SK-N-SH treated with all-trans-retinoic acid at 6 μM for 48 hours (cell line): ENCODE measurements around the gene CACNA1A.

Experiments used
- ATAC-seq: fragments of 200-7000 bp; cut with Tn5 transposase; 3 replicates; pipeline ENCODE4 v1.9.1; 2020; ENCODE audit warnings: mild to moderate bottlenecking, moderate library complexity
- ARNTL ChIP-seq: fragments of 450-650 bp; formaldehyde crosslinking; IDR thresholded peaks from 2 replicates; pipeline ENCODE4 v1.5.0; 2020; ENCODE audit warnings: low read depth, mild to moderate bottlenecking, moderate library complexity, borderline replicate concordance
- BACH2 ChIP-seq: fragments of 250-450 bp; sonication (Bioruptor Pico); IDR thresholded peaks from 2 replicates; pipeline ENCODE4 v1.9.0; 2021; ENCODE audit warnings: mild to moderate bottlenecking, borderline replicate concordance
- CREB5 ChIP-seq: fragments of 250-450 bp; sonication (Bioruptor Pico); IDR thresholded peaks from 2 replicates; pipeline ENCODE4 v1.5.1; 2020; ENCODE audit warnings: low read depth, mild to moderate bottlenecking, moderate library complexity
- CSDC2 ChIP-seq: fragments of 250-450 bp; sonication (Bioruptor Pico); IDR thresholded peaks from 2 replicates; pipeline ENCODE4 v1.5.0; 2020; ENCODE audit warnings: mild to moderate bottlenecking, moderate library complexity
- GLIS3 ChIP-seq: fragments of 250-450 bp; sonication (Bioruptor Pico); IDR thresholded peaks from 2 replicates; pipeline ENCODE4 v1.5.0; 2020; ENCODE audit warnings: mild to moderate bottlenecking, moderate library complexity
- ISL1 ChIP-seq: fragments of 250-450 bp; sonication (Bioruptor Pico); IDR thresholded peaks from 2 replicates; pipeline ENCODE4 v2.1.2; 2022; ENCODE audit warnings: mild to moderate bottlenecking, moderate library complexity
- OSR1 ChIP-seq: fragments of 250-450 bp; sonication (Bioruptor Pico); IDR thresholded peaks from 2 replicates; pipeline ENCODE4 v1.8.0; 2022; ENCODE audit warnings: moderate library complexity, mild to moderate bottlenecking, inconsistent platforms
- PATZ1 ChIP-seq: fragments of 250-450 bp; sonication (Bioruptor Pico); IDR thresholded peaks from 2 replicates; pipeline ENCODE4 v1.8.0; 2020; ENCODE audit warnings: mild to moderate bottlenecking, moderate library complexity, borderline replicate concordance
- POU6F1 ChIP-seq: fragments of 250-450 bp; sonication (Bioruptor Pico); IDR thresholded peaks from 2 replicates; pipeline ENCODE4 v1.8.0; 2021; ENCODE audit warnings: low read depth, mild to moderate bottlenecking, moderate library complexity, borderline replicate concordance
- PPARA ChIP-seq: fragments of 250-450 bp; sonication (Bioruptor Pico); IDR thresholded peaks from 2 replicates; pipeline ENCODE4 v1.5.0; 2020; ENCODE audit warnings: mild to moderate bottlenecking, borderline replicate concordance
- RARB ChIP-seq: fragments of 250-450 bp; sonication (Bioruptor Pico); IDR thresholded peaks from 2 replicates; pipeline ENCODE4 v1.8.0; 2021; ENCODE audit warnings: mild to moderate bottlenecking, moderate library complexity
- TCF4 ChIP-seq: fragments of 250-450 bp; sonication (Bioruptor Pico); IDR thresholded peaks from 2 replicates; pipeline ENCODE4 v1.8.0; 2021; ENCODE audit warnings: mild to moderate bottlenecking, moderate library complexity, borderline replicate concordance
- TOX ChIP-seq: fragments of 250-450 bp; sonication (Bioruptor Pico); IDR thresholded peaks from 2 replicates; pipeline ENCODE4 v1.8.0; 2021; ENCODE audit warnings: mild to moderate bottlenecking, moderate library complexity, borderline replicate concordance
- TSHZ2 ChIP-seq: fragments of 250-450 bp; sonication (Bioruptor Pico); IDR thresholded peaks from 2 replicates; pipeline ENCODE4 v1.5.0; 2020; ENCODE audit warnings: mild to moderate bottlenecking, moderate library complexity
- ZC3H10 ChIP-seq: fragments of 250-450 bp; sonication (Bioruptor Pico); IDR thresholded peaks from 2 replicates; pipeline ENCODE4 v1.5.1; 2021; ENCODE audit warnings: mild to moderate bottlenecking, moderate library complexity
- ZFP3 ChIP-seq: fragments of 250-450 bp; sonication (Bioruptor Pico); IDR thresholded peaks from 2 replicates; pipeline ENCODE4 v1.5.0; 2020; ENCODE audit warnings: mild to moderate bottlenecking, moderate library complexity
- ZNF565 ChIP-seq: fragments of 450-650 bp; formaldehyde crosslinking; conservative IDR thresholded peaks from 2 replicates; pipeline ENCODE4 v1.5.0; 2020; ENCODE audit warnings: low read depth, mild to moderate bottlenecking, moderate library complexity
- ZNF70 ChIP-seq: fragments of 450-650 bp; formaldehyde crosslinking; IDR thresholded peaks from 2 replicates; pipeline ENCODE4 v1.5.0; 2020; ENCODE audit warnings: mild to moderate bottlenecking, moderate library complexity
- ZNF8 ChIP-seq: fragments of 450-650 bp; formaldehyde crosslinking; IDR thresholded peaks from 2 replicates; pipeline ENCODE4 v1.5.0; 2020; ENCODE audit warnings: mild to moderate bottlenecking, moderate library complexity

The CACNA1A gene

GRCh38 chr19:13548131-13548530 is 41.9 kb upstream of the CACNA1A start:
- ATAC-seq, result no peak
- TF ChIP-seq CSDC2 (CRISPR knock-in tag) (no peak), TCF4 (CRISPR knock-in tag) (no peak), ZNF8 (CRISPR knock-in tag) (no peak), ARNTL (CRISPR knock-in tag) (no peak), ZC3H10 (CRISPR knock-in tag) (no peak), PPARA (CRISPR knock-in tag) (no peak), CREB5 (CRISPR knock-in tag) (no peak)
- TF ChIP-seq, all 23 proteins: peak for 0

GRCh38 chr19:13547102-13547501 is 40.8 kb upstream of the CACNA1A start:
- TF ChIP-seq CSDC2 (CRISPR knock-in tag) (no peak), PPARA (CRISPR knock-in tag) (no peak), ARNTL (CRISPR knock-in tag) (no peak)
- ATAC-seq, result no peak

GRCh38 chr19:13544423-13544822 is 38.1 kb upstream of the CACNA1A start:
- ATAC-seq, result no peak
- TF ChIP-seq TOX (CRISPR knock-in tag), result no peak
- TF ChIP-seq GLIS3 (CRISPR knock-in tag), result no peak
- TF ChIP-seq ARNTL (CRISPR knock-in tag), result no peak
- no peak for TF ChIP-seq POU6F1 (CRISPR knock-in tag)
- TF ChIP-seq OSR1 (CRISPR knock-in tag), result no peak
- no peak for TF ChIP-seq ZNF565 (CRISPR knock-in tag)
- TF ChIP-seq TSHZ2, result no peak
- no peak for TF ChIP-seq PPARA (CRISPR knock-in tag)
- TF ChIP-seq PATZ1 (CRISPR knock-in tag), result no peak
- TF ChIP-seq ZNF8 (CRISPR knock-in tag), result no peak
- no peak for TF ChIP-seq ZNF70 (CRISPR knock-in tag)
- no peak for TF ChIP-seq ZC3H10 (CRISPR knock-in tag)
- TF ChIP-seq ISL1 (CRISPR knock-in tag), result no peak
- TF ChIP-seq TCF4 (CRISPR knock-in tag), result no peak
- no peak for TF ChIP-seq CREB5 (CRISPR knock-in tag)
- no peak for TF ChIP-seq ZFP3
- no peak for TF ChIP-seq BACH2 (CRISPR knock-in tag)
- no peak for TF ChIP-seq RARB (CRISPR knock-in tag)

GRCh38 chr19:13541554-13541953 is 35.3 kb upstream of the CACNA1A start:
- ATAC-seq, result no peak
- TF ChIP-seq ZNF8 (CRISPR knock-in tag), result no peak
- TF ChIP-seq POU6F1 (CRISPR knock-in tag), result no peak
- TF ChIP-seq CREB5 (CRISPR knock-in tag), result no peak
- TF ChIP-seq ZNF565 (CRISPR knock-in tag), result no peak
